Activated CD8-positive, alpha-beta memory T cell treated with anti-CD3 and anti-CD28 coated beads for 4 hours (primary cell): Measurements from ENCODE around the gene SERPINA3.

Experiments
- DNase-seq, 2 donors: peaks; one replicate each; pipeline ENCODE4 v3.0.0-alpha.2; 2020; ENCODE audit warnings: low read depth in 2 of 2

SERPINA3 gene

GRCh38 chr14:94655169-94655710, 43.0 kb downstream of the SERPINA3 start:
- DNase-seq = no peak

DNA sequence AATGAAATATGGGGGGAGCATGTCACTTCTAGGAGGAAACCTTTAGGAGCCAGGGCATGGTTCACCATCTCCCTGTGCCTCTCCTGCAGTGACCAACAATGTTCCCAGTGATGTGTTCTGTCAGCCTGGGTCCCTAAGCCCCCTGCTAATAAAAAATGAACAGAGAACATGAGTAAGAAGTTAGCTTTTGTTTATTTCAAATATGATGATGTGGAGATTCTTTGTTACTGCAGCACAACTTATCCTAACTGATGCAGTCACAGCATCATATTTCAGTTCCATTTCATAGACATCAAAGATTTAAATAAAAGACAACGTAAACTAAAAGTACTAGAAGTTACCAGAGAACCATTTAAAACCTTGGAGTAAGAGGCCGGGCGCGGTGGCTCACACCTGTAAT, 43.9 kb downstream of the SERPINA3 start:
- DNase-seq = no peak

DNA sequence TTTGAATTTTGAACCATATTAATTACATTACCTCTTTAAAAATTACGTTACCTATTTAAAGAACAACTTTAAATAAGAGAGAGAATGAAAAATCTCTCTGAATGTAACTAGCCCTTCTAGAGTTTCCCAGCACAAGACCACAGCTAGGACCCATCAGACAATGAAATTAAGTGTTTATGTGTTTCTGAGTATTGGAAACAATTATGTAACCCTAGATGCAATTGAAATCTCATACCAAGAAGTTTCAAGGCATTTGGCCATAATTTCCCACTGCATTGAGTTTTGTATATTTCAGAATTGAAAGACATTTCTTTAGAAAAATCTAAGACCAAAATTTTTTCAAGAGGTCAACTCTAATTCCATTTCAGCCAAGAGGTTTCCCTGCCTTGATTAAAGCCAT, 47.1 kb downstream of the SERPINA3 start:
- DNase-seq = no peak

DNA sequence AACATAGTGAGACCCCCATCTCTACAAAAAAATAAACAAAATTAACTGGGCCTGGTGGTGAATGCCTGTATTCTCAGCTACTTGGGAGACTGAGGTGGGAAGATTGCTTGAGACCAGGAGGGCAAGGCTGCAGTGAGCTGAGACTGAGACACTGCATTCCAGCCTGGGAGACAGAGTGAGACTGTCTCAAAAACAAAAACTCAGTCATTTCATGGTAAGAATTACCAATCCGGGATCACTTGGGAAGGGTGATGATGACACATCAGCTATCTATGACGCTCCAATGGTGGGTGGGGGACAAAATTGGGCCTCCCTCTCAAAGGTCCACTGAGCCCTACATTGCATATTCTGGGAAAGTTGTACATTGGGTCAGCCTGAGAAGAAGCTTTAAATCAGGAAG, 47.7 kb downstream of the SERPINA3 start:
- no peak for DNase-seq

GRCh38 chr14:94660306-94660946, 48.2 kb downstream of the SERPINA3 start:
- DNase-seq = no peak

DNA sequence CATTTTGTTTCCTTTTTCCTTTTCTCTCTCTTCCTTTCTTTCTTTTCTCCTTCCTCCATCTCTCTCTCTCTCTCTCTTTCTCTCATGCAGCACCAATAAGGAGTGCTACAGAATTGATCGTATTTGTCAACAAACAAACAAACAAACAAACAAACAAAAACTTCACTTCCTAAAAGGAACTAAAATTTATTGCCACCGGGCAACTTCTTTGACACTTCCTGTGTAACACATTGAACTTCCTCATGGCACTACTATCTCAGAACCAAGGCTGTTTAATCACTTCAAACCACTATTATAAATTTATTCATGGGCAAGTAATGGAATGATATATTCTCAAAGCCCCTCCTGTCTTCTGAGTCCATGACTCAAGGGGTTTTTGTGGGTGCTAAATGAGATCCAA, 51.3 kb downstream of the SERPINA3 start:
- no peak for DNase-seq

GRCh38 chr14:94663965-94664704, 51.9 kb downstream of the SERPINA3 start:
- no peak for DNase-seq

DNA sequence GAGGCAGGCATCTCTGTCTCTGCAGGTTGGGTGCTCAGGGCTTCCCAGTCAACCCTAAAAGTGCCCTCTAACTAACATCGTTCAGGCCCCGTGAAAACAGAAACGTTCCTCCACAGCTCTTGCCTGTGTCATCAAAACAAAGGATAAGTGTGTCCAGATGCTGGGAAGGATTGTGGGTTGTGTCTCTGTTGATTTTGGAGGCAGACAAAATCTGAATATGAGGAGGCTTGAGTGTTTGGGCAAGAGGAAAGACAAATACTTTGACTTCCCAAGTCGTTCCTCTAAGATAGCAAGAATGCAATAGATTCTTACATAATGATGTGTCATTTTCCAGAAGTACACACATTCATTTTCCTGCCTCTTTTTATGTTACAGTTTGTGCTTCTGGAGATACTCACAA, 52.9 kb downstream of the SERPINA3 start:
- DNase-seq = no peak

- DNase-seq = no peak
Observed at GRCh38 chr14:94665544-94665943, 53.4 kb downstream of the SERPINA3 start.

DNA sequence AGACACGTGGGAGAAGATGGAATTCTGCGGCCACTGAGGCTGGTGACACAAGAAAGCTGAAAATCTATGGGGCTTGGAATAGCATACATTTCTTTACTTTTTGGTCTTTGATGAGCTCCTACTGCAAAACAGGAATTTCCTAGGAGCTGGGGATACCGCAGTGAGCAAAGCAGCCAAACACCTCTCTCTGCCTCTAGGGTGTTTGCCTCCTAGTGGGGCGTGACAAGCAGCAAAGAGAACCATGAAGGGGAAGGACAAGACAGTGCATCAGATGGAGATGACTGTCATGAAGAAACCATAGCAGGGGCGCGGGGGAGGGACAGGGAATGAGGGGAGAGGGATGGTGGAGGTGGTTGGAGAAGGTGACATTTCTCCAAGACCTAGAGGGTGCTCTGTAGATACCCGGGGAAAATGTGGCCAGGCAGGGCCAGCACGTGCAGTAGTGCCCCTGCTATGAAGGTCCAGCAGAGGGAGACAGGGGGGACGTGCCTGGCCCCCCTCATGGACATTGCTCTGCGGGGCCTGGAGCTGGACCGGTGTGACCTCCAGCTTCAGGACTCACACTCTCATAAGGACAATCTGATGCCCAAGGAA, 58.6 kb downstream of the SERPINA3 start:
- no peak for DNase-seq

DNA sequence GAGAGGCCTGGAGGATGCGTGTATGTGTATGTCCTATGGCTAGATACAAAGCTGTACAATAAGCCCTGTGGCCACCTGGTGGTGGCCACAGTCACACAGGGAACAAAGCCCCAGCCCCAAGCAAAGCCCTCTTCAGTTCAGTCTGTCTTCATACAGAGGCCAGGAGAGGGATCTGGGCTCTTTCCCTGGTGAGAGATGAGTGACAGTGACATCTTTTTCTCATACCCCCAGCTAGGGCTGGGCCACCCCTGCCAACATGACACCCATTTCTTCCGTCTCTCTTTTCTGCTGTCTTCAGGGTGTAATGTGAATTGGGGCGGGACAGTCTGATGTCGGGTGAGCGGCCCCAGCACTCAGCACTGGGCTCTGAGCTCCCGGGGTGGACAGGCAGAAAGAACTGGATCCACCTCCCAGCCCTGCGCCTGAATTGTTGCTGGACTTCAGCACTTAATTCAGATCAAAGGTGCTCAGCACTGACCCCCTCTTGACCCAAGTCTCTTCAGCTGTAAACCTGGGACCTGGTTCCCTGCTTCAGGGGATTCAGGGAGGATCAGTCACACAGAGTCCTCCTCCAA, 59.8 kb downstream of the SERPINA3 start:
- no peak for DNase-seq

DNA sequence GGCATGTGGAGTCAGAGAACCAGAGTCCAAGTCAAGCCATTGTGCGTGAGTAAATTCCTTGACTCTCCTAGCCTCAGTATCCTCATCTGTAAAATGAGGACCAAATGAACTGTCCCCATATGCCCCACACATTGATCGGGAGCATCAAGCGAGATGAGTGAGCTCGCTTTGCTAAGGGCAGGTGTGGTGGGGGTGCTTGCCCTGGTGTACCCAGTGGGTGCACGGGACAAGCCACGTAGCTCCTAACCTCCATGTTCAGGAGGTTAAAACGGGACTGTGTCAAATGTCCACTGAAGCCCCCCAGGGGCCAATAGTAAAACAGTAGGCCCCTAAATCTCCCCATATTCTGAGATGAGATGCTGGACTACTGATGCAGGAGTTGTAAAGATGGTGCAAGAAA, 60.9 kb downstream of the SERPINA3 start:
- no peak for DNase-seq
